HFFc6 (cell line): Measurements from ENCODE around the gene TRABD2B. TPM values are rescaled to one million over a fixed set of nuclear protein-coding genes. Genes with fewer than 3 reads are reported as not detected.

Experiments
- DNase-seq: peaks from one replicate; pipeline ENCODE4 v3.0.0-alpha.2; 2018
- H3K27ac Mint-ChIP-seq: 2 replicates; pipeline ENCODE4 v1.8.0; 2020; ENCODE audit warnings: mild to moderate bottlenecking, mixed read lengths
- H3K27me3 Mint-ChIP-seq: 2 replicates; pipeline ENCODE4 v1.8.0; 2021; ENCODE audit warnings: mild to moderate bottlenecking, moderate library complexity, mixed read lengths; ENCODE audit not compliant: insufficient read depth
- H3K36me3 Mint-ChIP-seq: 2 replicates; pipeline ENCODE4 v1.8.0; 2021; ENCODE audit warnings: low read depth, mixed read lengths
- H3K4me1 Mint-ChIP-seq: 2 replicates; pipeline ENCODE4 v1.8.0; 2020; ENCODE audit warnings: low read depth, mixed read lengths
- H3K4me3 Mint-ChIP-seq: 2 replicates; pipeline ENCODE4 v1.8.0; 2020; ENCODE audit warnings: mild to moderate bottlenecking, moderate library complexity, mixed read lengths
- H3K9me3 Mint-ChIP-seq: 2 replicates; pipeline ENCODE4 v1.8.0; 2020; ENCODE audit warnings: mild to moderate bottlenecking, mixed read lengths
- CTCF ChIP-seq: fragments of 200-600 bp; sonication (generic); IDR thresholded peaks from 2 replicates; pipeline ENCODE4 v1.5.0; 2021; ENCODE audit warnings: antibody characterized with exemption, mild to moderate bottlenecking
- total RNA-seq, 6 experiments: library from RNA; stranded (reverse); fragmentation: NEBNext Ultra II Directional; extraction: Animal tissue kit (Norgen Biotek cat#: 25700); gene quantifications; 2 replicates in 1 of 6; 3 replicates in 5 of 6; pipeline ENCODE4 v1.2.3, GENCODE V29; 2021

TRABD2B gene
- total RNA-seq, 6 experiments from 2014 or later = not detected

- no peak for TF ChIP-seq CTCF
- no peak for DNase-seq
- Mint-ChIP-seq H3K9me3 (peaks cover 64% of the 10 kb centered on the region), H3K27me3 (peaks cover 2% of the 10 kb centered on the region), H3K4me1 (no peaks in the 10 kb centered on the region), H3K4me3 (no peak overlapping the region), H3K27ac (no peak overlapping the region), H3K36me3 (peaks cover 4% of the 10 kb centered on the region; the same call in 1 of the 2 replicates)
Observed at GRCh38 chr1:47873337-47873736, 123.8 kb downstream of the TRABD2B start.

- Mint-ChIP-seq H3K4me1 (no peaks in the 10 kb centered on the region), H3K9me3 (peaks cover 68% of the 10 kb centered on the region), H3K36me3 (peaks cover 4% of the 10 kb centered on the region; the same call in 1 of the 2 replicates), H3K4me3 (no peak overlapping the region), H3K27me3 (peaks cover 2% of the 10 kb centered on the region), H3K27ac (no peak overlapping the region)
- no peak for TF ChIP-seq CTCF
- no peak for DNase-seq
Observed at GRCh38 chr1:47872886-47873285, 124.3 kb downstream of the TRABD2B start.

GRCh38 chr1:47871799-47872353 lies 125.3 kb downstream of the TRABD2B start:
- no peaks in the 10 kb centered on the region for H3K4me1 Mint-ChIP-seq
- H3K4me3 Mint-ChIP-seq = no peak overlapping the region
- no peak for DNase-seq
- H3K27me3 Mint-ChIP-seq = peaks cover 2% of the 10 kb centered on the region
- no peak for TF ChIP-seq CTCF
- peaks cover 4% of the 10 kb centered on the region; the same call in 1 of the 2 replicates for H3K36me3 Mint-ChIP-seq
- peaks cover 77% of the 10 kb centered on the region for H3K9me3 Mint-ChIP-seq
- H3K27ac Mint-ChIP-seq = no peak overlapping the region

GRCh38 chr1:47870946-47871676 lies 126.1 kb downstream of the TRABD2B start:
- Mint-ChIP-seq H3K27me3 (peaks cover 2% of the 10 kb centered on the region), H3K4me1 (no peaks in the 10 kb centered on the region), H3K4me3 (no peak overlapping the region), H3K9me3 (peaks cover 81% of the 10 kb centered on the region), H3K27ac (no peak overlapping the region), H3K36me3 (peaks cover 4% of the 10 kb centered on the region; the same call in 1 of the 2 replicates)
- TF ChIP-seq CTCF = no peak
- no peak for DNase-seq

- Mint-ChIP-seq H3K4me3 (no peak overlapping the region), H3K27ac (no peak overlapping the region), H3K4me1 (no peaks in the 10 kb centered on the region), H3K36me3 (peaks cover 4% of the 10 kb centered on the region; the same call in 1 of the 2 replicates), H3K27me3 (peaks cover 2% of the 10 kb centered on the region), H3K9me3 (peaks cover 81% of the 10 kb centered on the region)
- TF ChIP-seq CTCF = no peak
- no peak for DNase-seq
Observed at GRCh38 chr1:47870480-47870879, 126.7 kb downstream of the TRABD2B start.
